Activated CD4-positive, alpha-beta memory T cell treated with anti-CD3 and anti-CD28 coated beads for 36 hours (primary cell): ENCODE results near the gene USP32. TPM values are rescaled to one million over a fixed set of nuclear protein-coding genes. Genes with fewer than 3 reads are reported as not detected.
A peak's percentile ranks its signal among the peaks of the same experiment; 100 is the strongest.
"Not testable (repeated sequence)": the region's sequence is repeated elsewhere in the genome, so short reads cannot be mapped to it uniquely, and the experiment has no call there.

Source experiments
- CTCF ChIA-PET: fragments of 350-600 bp; sonication (Branson Sonifier 250); formaldehyde crosslinking; loops from one replicate; lab custom pipeline; 2021; ENCODE audit warnings: antibody characterized with exemption, inconsistent platforms; lab: Charles Lee
- POLR2A ChIA-PET: fragments of 350-600 bp; sonication (Branson Sonifier 250); formaldehyde crosslinking; loops from one replicate; lab custom pipeline; 2021; ENCODE audit warnings: antibody characterized with exemption; lab: Charles Lee
- DNase-seq: peaks from one replicate; pipeline ENCODE4 v3.0.0-alpha.2; 2020
- H3K27ac Mint-ChIP-seq: one replicate; pipeline ENCODE4 v1.8.0; 2021; ENCODE audit warnings: mixed read lengths
- H3K27me3 Mint-ChIP-seq: one replicate; pipeline ENCODE4 v1.8.0; 2021; ENCODE audit warnings: mixed read lengths
- H3K36me3 Mint-ChIP-seq: one replicate; pipeline ENCODE4 v1.8.0; 2021; ENCODE audit warnings: mixed read lengths
- H3K4me1 Mint-ChIP-seq: one replicate; pipeline ENCODE4 v1.8.0; 2021; ENCODE audit warnings: low read depth, mixed read lengths
- H3K4me3 Mint-ChIP-seq: one replicate; pipeline ENCODE4 v1.8.0; 2021; ENCODE audit warnings: mild to moderate bottlenecking, mixed read lengths
- H3K9me3 Mint-ChIP-seq: one replicate; pipeline ENCODE4 v1.8.0; 2021; ENCODE audit warnings: mixed read lengths
- intact Hi-C: fragments of 100-400 bp; cut with micrococcal nuclease; formaldehyde crosslinking; loops from one replicate; pipeline ENCODE4 v1.15.1; 2023
- total RNA-seq, 2 experiments: library from RNA; stranded (reverse); gene quantifications; one replicate each; pipeline ENCODE4 v1.2.3, GENCODE V29; 2021

USP32 gene
- total RNA-seq, 2 experiments from 2014 or later: 34.4 to 35.8 TPM

DNA sequence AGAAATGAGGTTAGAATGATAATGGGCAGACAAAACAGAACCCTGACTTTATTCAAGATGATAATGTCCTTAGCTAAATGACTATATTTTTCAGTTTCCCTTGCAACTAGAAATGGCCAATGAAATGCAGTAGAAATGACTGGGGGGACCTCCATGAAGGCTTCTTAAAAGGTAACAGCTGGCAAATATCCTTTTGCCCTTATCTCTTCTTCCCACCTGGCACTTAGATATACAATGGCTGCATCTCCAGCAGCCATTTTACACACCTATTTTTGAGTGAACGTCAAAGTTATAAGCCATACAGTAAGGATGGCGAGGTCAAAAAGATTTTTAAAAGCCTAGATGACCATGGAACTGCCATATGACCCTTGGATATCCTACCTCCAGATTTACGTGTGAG is 39.9 kb downstream of the USP32 start:
- Mint-ChIP-seq H3K4me1 (peaks cover 32% of the 10 kb centered on the region), H3K27me3 (no peaks in the 10 kb centered on the region), H3K27ac (no peak overlapping the region), H3K4me3 (no peak overlapping the region), H3K36me3 (no peaks in the 10 kb centered on the region), H3K9me3 (no peaks in the 10 kb centered on the region)
- ChIA-PET POLR2A (no interaction called here), CTCF (no interaction called here)
- intact Hi-C loops: no loop called here
- DNase-seq: no peak

DNA sequence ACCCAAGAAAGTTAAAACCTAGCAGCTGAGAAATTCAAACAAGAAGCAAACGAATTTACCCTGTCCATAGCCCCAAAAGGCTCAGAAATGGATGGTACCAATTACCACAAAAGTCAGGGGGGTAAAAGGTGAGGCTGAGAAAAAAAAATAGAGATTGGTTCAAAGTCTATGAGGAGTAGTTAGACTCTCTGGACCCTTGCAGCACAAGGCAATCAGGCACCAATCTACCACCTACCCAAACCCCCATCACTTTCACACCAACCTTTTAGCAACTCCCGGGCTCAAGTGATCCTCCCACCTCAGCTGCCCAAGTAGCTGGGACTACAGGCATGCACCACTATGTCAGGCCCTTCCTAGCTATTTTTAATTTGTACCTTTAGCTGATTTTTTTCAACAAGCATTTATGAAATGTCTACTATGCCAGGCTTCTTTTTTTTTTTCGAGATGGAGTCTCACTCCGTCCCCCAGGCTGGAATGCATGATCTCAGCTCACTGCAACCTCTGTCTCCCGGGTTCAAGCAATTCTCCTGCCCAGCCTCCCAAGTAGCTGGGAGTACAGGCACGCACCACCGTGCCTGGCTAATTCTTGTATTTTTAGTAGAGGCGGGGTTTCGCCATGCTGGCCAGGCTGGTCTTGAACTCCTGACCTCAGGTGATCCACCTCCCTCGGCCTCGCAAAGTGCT is 40.8 kb downstream of the USP32 start:
- Mint-ChIP-seq H3K27ac (no peak overlapping the region), H3K4me3 (no peak overlapping the region), H3K9me3 (no peaks in the 10 kb centered on the region), H3K36me3 (no peaks in the 10 kb centered on the region), H3K4me1 (peaks cover 23% of the 10 kb centered on the region), H3K27me3 (no peaks in the 10 kb centered on the region)
- no peak for DNase-seq
- intact Hi-C loops: no loop called here
- CTCF ChIA-PET: interaction anchor here (0.6 to 0.7 kb wide), 3 partner anchors 12 to 664 kb away, joined by 3 to 5 read pairs (median 5); partner anchors contain the start of gene CHCT1
- POLR2A ChIA-PET: no interaction called here

DNA sequence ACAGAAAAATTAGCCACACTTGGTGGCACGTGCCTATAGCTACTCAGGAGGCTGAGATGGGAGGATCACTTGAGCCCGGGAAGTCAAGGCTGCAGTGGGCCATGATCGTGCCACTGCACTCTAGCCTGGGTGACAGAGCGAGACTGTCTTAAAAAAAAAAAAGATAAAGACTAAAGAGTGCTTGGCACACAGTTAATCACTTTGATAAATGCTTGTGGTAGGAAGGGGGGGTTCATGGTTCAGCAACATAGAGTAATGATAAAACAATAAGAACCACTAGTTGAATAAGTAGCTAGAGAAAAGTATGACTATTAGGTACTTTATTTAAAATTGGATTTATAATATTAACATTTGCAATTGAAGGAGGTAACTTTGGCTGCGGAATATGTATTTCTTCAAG is 43.3 kb downstream of the USP32 start:
- Mint-ChIP-seq H3K4me3 (no peak overlapping the region), H3K27me3 (no peaks in the 10 kb centered on the region), H3K4me1 (peaks cover 2% of the 10 kb centered on the region), H3K9me3 (no peaks in the 10 kb centered on the region), H3K36me3 (peaks cover 5% of the 10 kb centered on the region), H3K27ac (no peak overlapping the region)
- ChIA-PET CTCF (no interaction called here), POLR2A (no interaction called here)
- intact Hi-C loops: no loop called here
- no peak for DNase-seq

- no peak overlapping the region for H3K4me3 Mint-ChIP-seq
- ChIA-PET CTCF (no interaction called here), POLR2A (no interaction called here)
- H3K4me1 Mint-ChIP-seq: peaks cover 9% of the 10 kb centered on the region
- H3K27ac Mint-ChIP-seq: no peak overlapping the region
- intact Hi-C loops: no loop called here
- H3K27me3 Mint-ChIP-seq: no peaks in the 10 kb centered on the region
- H3K9me3 Mint-ChIP-seq: no peaks in the 10 kb centered on the region
- DNase-seq: no peak
- peaks cover 27% of the 10 kb centered on the region for H3K36me3 Mint-ChIP-seq
Observed at GRCh38 chr17:60345233-60345632, 46.7 kb downstream of the USP32 start.

DNA sequence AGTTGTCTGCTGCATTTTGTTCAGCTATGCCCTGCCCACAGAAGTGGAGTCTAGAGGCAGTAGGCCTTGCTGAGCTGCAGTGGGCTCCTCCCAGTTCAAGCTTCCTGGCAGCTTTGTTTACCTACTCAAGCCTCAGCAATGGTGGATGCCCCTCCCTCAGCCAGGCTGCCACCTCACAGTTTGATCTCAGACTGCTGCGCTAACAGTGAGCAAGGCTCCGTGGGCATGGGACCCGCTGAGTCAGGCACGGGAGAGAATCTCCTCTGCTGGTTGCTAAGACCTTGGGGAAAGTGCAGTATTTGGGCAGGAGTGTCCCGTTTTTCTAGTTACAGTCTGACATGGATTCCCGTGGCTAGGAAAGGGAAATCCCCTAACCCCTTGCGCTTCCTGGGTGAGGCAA is 49.4 kb downstream of the USP32 start:
- intact Hi-C loops, H3K27me3 Mint-ChIP-seq, H3K27ac Mint-ChIP-seq, H3K9me3 Mint-ChIP-seq, H3K4me1 Mint-ChIP-seq, H3K4me3 Mint-ChIP-seq, POLR2A ChIA-PET: not testable (repeated sequence)
- DNase-seq: peak; percentile 43
- peaks cover 27% of the 10 kb centered on the region for H3K36me3 Mint-ChIP-seq
- CTCF ChIA-PET: interaction anchor here (1.1 kb wide), 1 partner anchor 63 kb away, joined by 3 read pairs; no protein-coding TSS in a partner anchor

GRCh38 chr17:60335289-60335688 is 56.6 kb downstream of the USP32 start:
- Mint-ChIP-seq H3K27ac (no peak overlapping the region), H3K9me3 (no peaks in the 10 kb centered on the region), H3K4me3 (no peak overlapping the region)

GRCh38 chr17:60333628-60334031 is 58.3 kb downstream of the USP32 start:
- peaks cover 6% of the 10 kb centered on the region for H3K36me3 Mint-ChIP-seq
- intact Hi-C loops: no loop called here
- H3K27ac Mint-ChIP-seq: no peak overlapping the region
- CTCF ChIA-PET: no interaction called here
- DNase-seq: no peak
- no peaks in the 10 kb centered on the region for H3K9me3 Mint-ChIP-seq
- H3K27me3 Mint-ChIP-seq: no peaks in the 10 kb centered on the region
- peaks cover 11% of the 10 kb centered on the region for H3K4me1 Mint-ChIP-seq
- POLR2A ChIA-PET: no interaction called here
- H3K4me3 Mint-ChIP-seq: no peak overlapping the region

More at GRCh38 chr17:60335289-60335688, 56.6 kb downstream of the USP32 start:
- DNase-seq: no peak
- peaks cover 11% of the 10 kb centered on the region for H3K4me1 Mint-ChIP-seq
- H3K27me3 Mint-ChIP-seq: no peaks in the 10 kb centered on the region
- intact Hi-C loops: no loop called here
- ChIA-PET CTCF (no interaction called here), POLR2A (no interaction called here)
- peaks cover 4% of the 10 kb centered on the region for H3K36me3 Mint-ChIP-seq

DNA sequence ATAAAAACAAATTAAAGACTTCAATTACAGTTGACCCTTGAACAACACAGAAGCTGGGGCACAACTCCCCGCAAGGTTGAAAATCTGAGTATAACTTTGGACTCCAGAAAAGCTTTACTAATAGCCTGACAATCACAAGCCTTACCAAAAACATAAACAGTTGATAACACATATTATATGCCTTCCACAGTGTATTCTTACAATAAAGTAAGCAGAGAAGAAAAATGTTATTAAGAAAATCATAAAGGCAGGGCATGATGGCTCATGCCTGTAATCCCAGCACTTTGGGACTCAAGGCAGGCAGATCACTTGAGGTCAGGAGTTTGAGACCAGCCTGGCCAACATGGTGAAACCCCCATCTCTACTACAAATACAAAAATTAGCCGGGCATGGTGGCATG is 58.9 kb downstream of the USP32 start:
- H3K36me3 Mint-ChIP-seq, H3K9me3 Mint-ChIP-seq, H3K27ac Mint-ChIP-seq, H3K27me3 Mint-ChIP-seq, DNase-seq, POLR2A ChIA-PET, H3K4me3 Mint-ChIP-seq, CTCF ChIA-PET, intact Hi-C loops: not testable (repeated sequence)
- peaks cover 11% of the 10 kb centered on the region for H3K4me1 Mint-ChIP-seq

DNA sequence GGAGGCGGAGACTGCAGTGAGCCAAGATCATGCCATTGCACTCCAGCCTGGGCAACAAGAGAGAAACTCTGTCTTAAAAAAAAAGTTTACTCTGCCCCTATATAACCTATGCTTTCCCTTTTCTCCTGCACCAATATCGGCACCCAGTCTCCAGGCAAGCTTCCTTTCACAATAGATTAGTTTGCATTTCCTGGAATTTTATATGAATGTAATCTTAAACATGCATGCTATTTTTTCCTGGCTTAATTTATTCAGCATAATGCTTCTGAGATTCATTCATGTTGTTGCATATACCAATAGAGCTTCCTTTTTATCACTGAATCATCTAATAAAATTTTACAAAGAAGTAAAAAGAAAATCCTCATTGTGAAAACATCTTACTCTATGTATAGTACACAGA is 59.4 kb downstream of the USP32 start:
- Mint-ChIP-seq H3K27me3 (no peaks in the 10 kb centered on the region), H3K9me3 (no peaks in the 10 kb centered on the region), H3K4me1 (peaks cover 11% of the 10 kb centered on the region), H3K36me3 (peaks cover 6% of the 10 kb centered on the region), H3K4me3 (no peak overlapping the region), H3K27ac (no peak overlapping the region)
- POLR2A ChIA-PET: no interaction called here
- DNase-seq: no peak
- CTCF ChIA-PET: no interaction called here
- intact Hi-C loops: no loop called here

DNA sequence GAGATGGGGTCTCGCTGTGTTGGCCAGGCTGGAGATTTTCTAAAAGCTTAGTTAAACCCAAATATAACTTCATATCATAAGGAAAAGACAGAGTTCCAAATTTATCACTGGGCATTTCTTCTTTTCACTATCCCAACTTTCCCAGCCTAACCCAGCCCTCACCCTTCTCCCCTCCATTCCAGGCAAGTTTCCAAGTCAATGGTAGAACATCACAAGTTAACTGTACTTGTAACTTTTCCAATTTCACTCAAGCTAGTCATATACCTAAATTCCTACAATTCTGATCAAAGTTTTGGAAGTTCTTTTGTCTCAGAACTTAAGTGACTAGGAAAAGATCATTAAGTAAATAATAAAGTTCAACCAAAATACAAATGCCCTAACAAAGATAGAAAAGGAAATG is 61.2 kb downstream of the USP32 start:
- DNase-seq: no peak
- no peak overlapping the region for H3K4me3 Mint-ChIP-seq
- peaks cover 12% of the 10 kb centered on the region for H3K4me1 Mint-ChIP-seq
- H3K9me3 Mint-ChIP-seq: no peaks in the 10 kb centered on the region
- ChIA-PET POLR2A (no interaction called here), CTCF (no interaction called here)
- H3K36me3 Mint-ChIP-seq: peaks cover 6% of the 10 kb centered on the region
- no peaks in the 10 kb centered on the region for H3K27me3 Mint-ChIP-seq
- no peak overlapping the region for H3K27ac Mint-ChIP-seq
- intact Hi-C loops: no loop called here

GRCh38 chr17:60328679-60329078 is 63.3 kb downstream of the USP32 start:
- peaks cover 7% of the 10 kb centered on the region for H3K36me3 Mint-ChIP-seq
- no peaks in the 10 kb centered on the region for H3K27me3 Mint-ChIP-seq
- CTCF ChIA-PET: interaction anchor here (1.3 kb wide), 1 partner anchor 392 kb away, joined by 3 read pairs; no protein-coding TSS in a partner anchor

GRCh38 chr17:60327901-60328273 is 64.0 kb downstream of the USP32 start:
- no peaks in the 10 kb centered on the region for H3K9me3 Mint-ChIP-seq
- DNase-seq: no peak
- peaks cover 7% of the 10 kb centered on the region for H3K36me3 Mint-ChIP-seq
- H3K4me3 Mint-ChIP-seq: no peak overlapping the region
- intact Hi-C loops: no loop called here
- no peak overlapping the region for H3K27ac Mint-ChIP-seq
- H3K27me3 Mint-ChIP-seq: no peaks in the 10 kb centered on the region
- ChIA-PET POLR2A (no interaction called here), CTCF (interaction anchor here (1.3 kb wide), 1 partner anchor 392 kb away, joined by 3 read pairs; no protein-coding TSS in a partner anchor)
- H3K4me1 Mint-ChIP-seq: peaks cover 4% of the 10 kb centered on the region

More at GRCh38 chr17:60328679-60329078, 63.3 kb downstream of the USP32 start:
- H3K9me3 Mint-ChIP-seq: no peaks in the 10 kb centered on the region
- H3K27ac Mint-ChIP-seq: no peak overlapping the region
- POLR2A ChIA-PET: no interaction called here
- intact Hi-C loops: no loop called here
- no peak overlapping the region for H3K4me3 Mint-ChIP-seq
- peaks cover 5% of the 10 kb centered on the region for H3K4me1 Mint-ChIP-seq
- no peak for DNase-seq
